HepG2 (cell line): ENCODE data around the gene CFL1. TPM values are rescaled to one million over a fixed set of nuclear protein-coding genes. Genes with fewer than 3 reads are reported as not detected.
A peak's percentile ranks its signal among the peaks of the same experiment; 100 is the strongest.

ENCODE experiments used
- CBX2 ChIP-seq, 2 experiments: fragments of 200-600 bp in 1 of 2; sonication (generic); formaldehyde crosslinking in 1 of 2; IDR thresholded peaks; 2 replicates each; pipeline versions ENCODE4 v1.7.0 to v1.8.1; 2018 to 2022; ENCODE audit warnings: low read depth in 2 of 2, low read length in 1 of 2, mild to moderate bottlenecking in 1 of 2, missing genetic modification reagents in 1 of 2
- CHD4 ChIP-seq: fragments of 200-600 bp; sonication (generic); IDR thresholded peaks from 2 replicates; pipeline ENCODE4 v1.7.0; 2017; ENCODE audit warnings: mild to moderate bottlenecking, low read length, borderline replicate concordance
- GZF1 ChIP-seq: sonication (generic); formaldehyde crosslinking; IDR thresholded peaks from 2 replicates; pipeline ENCODE4 v1.5.1; 2020; ENCODE audit warnings: mild to moderate bottlenecking, missing genetic modification reagents
- MTF2 ChIP-seq: sonication (generic); formaldehyde crosslinking; IDR thresholded peaks from 2 replicates; pipeline ENCODE4 v1.5.0; 2020; ENCODE audit warnings: missing genetic modification reagents, borderline replicate concordance
- NFRKB ChIP-seq: fragments of 450-650 bp; IDR thresholded peaks from 2 replicates; pipeline ENCODE4 v1.6.1; 2017
- NR2F2 ChIP-seq: IDR thresholded peaks from 2 replicates; pipeline ENCODE4 v1.6.1; 2012; ENCODE audit warnings: low read depth, inconsistent platforms, borderline replicate concordance
- ONECUT2 ChIP-seq: sonication (generic); formaldehyde crosslinking; IDR thresholded peaks from 2 replicates; pipeline ENCODE4 v1.4.0; 2020; ENCODE audit warnings: missing genetic modification reagents
- PAWR ChIP-seq: sonication (generic); formaldehyde crosslinking; IDR thresholded peaks from 2 replicates; pipeline ENCODE4 v1.4.0; 2020; ENCODE audit warnings: missing genetic modification reagents, mild to moderate bottlenecking, borderline replicate concordance
- PRDM10 ChIP-seq: sonication (generic); formaldehyde crosslinking; IDR thresholded peaks from 2 replicates; pipeline ENCODE4 v1.4.0; 2020; ENCODE audit warnings: low read depth, missing genetic modification reagents
- PRPF4 ChIP-seq: fragments of 200-400 bp; formaldehyde crosslinking; IDR thresholded peaks from 2 replicates; pipeline ENCODE4 v1.6.1; 2016; ENCODE audit warnings: low read length, low read depth; ENCODE audit not compliant: poor library complexity, severe bottlenecking
- SIX4 ChIP-seq: sonication (generic); formaldehyde crosslinking; IDR thresholded peaks from 2 replicates; pipeline ENCODE4 v1.4.0; 2020; ENCODE audit warnings: missing genetic modification reagents
- SMAD3 ChIP-seq: sonication (generic); formaldehyde crosslinking; IDR thresholded peaks from 2 replicates; pipeline ENCODE4 v1.4.0; 2020; ENCODE audit warnings: missing genetic modification reagents
- TCF12 ChIP-seq, 2 experiments: fragments of 450-650 bp in 1 of 2; sonication (generic) in 1 of 2; formaldehyde crosslinking in 1 of 2; IDR thresholded peaks; 2 replicates each; pipeline versions ENCODE4 v1.6.1 to v1.8.0; 2017 to 2022; ENCODE audit warnings: antibody characterized with exemption in 1 of 2, mild to moderate bottlenecking in 1 of 2, missing genetic modification reagents in 1 of 2, moderate library complexity in 1 of 2
- TGIF2 ChIP-seq: IDR thresholded peaks from 2 replicates; pipeline ENCODE4 v1.6.1; 2016; ENCODE audit warnings: control low read depth, missing compliant biosample characterization
- TP53 ChIP-seq: sonication (generic); formaldehyde crosslinking; conservative IDR thresholded peaks from 2 replicates; pipeline ENCODE4 v1.4.0; 2020; ENCODE audit warnings: missing genetic modification reagents
- ZBTB38 ChIP-seq: sonication (generic); formaldehyde crosslinking; IDR thresholded peaks from 2 replicates; pipeline ENCODE4 v1.5.1; 2020; ENCODE audit warnings: mild to moderate bottlenecking, missing genetic modification reagents
- ZFP1 ChIP-seq: IDR thresholded peaks from 2 replicates; pipeline ENCODE4 v1.6.1; 2016
- ZFP37 ChIP-seq: sonication (generic); formaldehyde crosslinking; IDR thresholded peaks from 2 replicates; pipeline ENCODE4 v1.4.0; 2020; ENCODE audit warnings: missing genetic modification reagents, borderline replicate concordance
- ZNF10 ChIP-seq: sonication (generic); formaldehyde crosslinking; IDR thresholded peaks from 2 replicates; pipeline ENCODE4 v1.4.0; 2020; ENCODE audit warnings: mild to moderate bottlenecking, low read depth, missing genetic modification reagents, borderline replicate concordance
- ZNF138 ChIP-seq: sonication (generic); formaldehyde crosslinking; IDR thresholded peaks from 2 replicates; pipeline ENCODE4 v1.5.0; 2020; ENCODE audit warnings: mild to moderate bottlenecking, low read depth, missing genetic modification reagents
- ZNF264 ChIP-seq: sonication (generic); formaldehyde crosslinking; IDR thresholded peaks from 2 replicates; pipeline ENCODE4 v1.4.0; 2020; ENCODE audit warnings: missing genetic modification reagents
- ZNF282 ChIP-seq: fragments of 450-650 bp; IDR thresholded peaks from 2 replicates; pipeline ENCODE4 v1.6.1; 2018; ENCODE audit not compliant: partially characterized antibody
- ZNF343 ChIP-seq: sonication (generic); formaldehyde crosslinking; IDR thresholded peaks from 2 replicates; pipeline ENCODE4 v1.4.0; 2020; ENCODE audit warnings: mild to moderate bottlenecking, missing genetic modification reagents
- ZNF550 ChIP-seq: sonication (generic); formaldehyde crosslinking; IDR thresholded peaks from 2 replicates; pipeline ENCODE4 v1.4.0; 2020; ENCODE audit warnings: mild to moderate bottlenecking, missing genetic modification reagents, borderline replicate concordance
- ZNF619 ChIP-seq: sonication (generic); formaldehyde crosslinking; IDR thresholded peaks from 2 replicates; pipeline ENCODE4 v1.4.0; 2020; ENCODE audit warnings: mild to moderate bottlenecking, missing genetic modification reagents
- ZNF747 ChIP-seq: sonication (generic); formaldehyde crosslinking; IDR thresholded peaks from 2 replicates; pipeline ENCODE4 v1.8.1; 2023; ENCODE audit warnings: missing genetic modification reagents, mild to moderate bottlenecking, borderline replicate concordance
- ZNF841 ChIP-seq: sonication (generic); formaldehyde crosslinking; IDR thresholded peaks from 2 replicates; pipeline ENCODE4 v1.8.1; 2023; ENCODE audit warnings: missing genetic modification reagents, borderline replicate concordance
- ZSCAN31 ChIP-seq: sonication (generic); formaldehyde crosslinking; IDR thresholded peaks from 2 replicates; pipeline ENCODE4 v1.5.0; 2020; ENCODE audit warnings: low read depth, mild to moderate bottlenecking, missing genetic modification reagents
- polyA plus RNA-seq, 8 experiments: library from polyadenylated mRNA; depleted of rRNA in 3 of 8; stranded (reverse) in 7 of 8; unstranded in 1 of 8; fragments of >200 nt; fragmentation: Illumina TruSeq in 4 of 8; extraction: Trizol in 4 of 8; gene quantifications; 2 replicates each; pipeline versions ENCODE4 v1.2.1 to v1.2.3, GENCODE V29; 2011 to 2016; ENCODE audit warnings: low read depth in 4 of 8, missing spikeins in 1 of 8, mixed read lengths in 1 of 8; ENCODE audit not compliant: insufficient read depth in 1 of 8
- total RNA-seq, 5 experiments: library from RNA; depleted of rRNA; stranded (reverse); fragments of >200 nt; fragmentation: Illumina TruSeq; extraction: Trizol; gene quantifications; 2 replicates each; pipeline ENCODE4 v1.2.3, GENCODE V29; 2016; ENCODE audit warnings: low read depth in 1 of 5

The CFL1 gene
- total and polyA plus RNA-seq, 2 of the 13 experiments (the other 11 are each of a cell fraction or from before 2014, with no cell fraction given), result 379 to 383 TPM

- TF ChIP-seq SMAD3 (peak; percentile 80), ZNF619 (CRISPR knock-in tag) (no peak), ZBTB38 (CRISPR knock-in tag) (peak; percentile 22; the same call in 1 of the 2 replicates), ZFP37 (CRISPR knock-in tag) (no peak), ZNF747 (CRISPR knock-in tag) (peak; percentile 29), PAWR (no peak), GZF1 (CRISPR knock-in tag) (0 out of 2 replicates have a peak, but pooled peaks have one; percentile 58), ZNF264 (CRISPR knock-in tag) (0 out of 2 replicates have a peak, but pooled peaks have one; percentile 63), ZNF10 (CRISPR knock-in tag) (no peak), ZNF138 (CRISPR knock-in tag) (0 out of 2 replicates have a peak, but pooled peaks have one; percentile 56), ZNF550 (CRISPR knock-in tag) (no peak), NR2F2 (no peak), SIX4 (no peak), ZNF841 (CRISPR knock-in tag) (no peak), PRDM10 (CRISPR knock-in tag) (peak; percentile 67; the same call in 1 of the 2 replicates), ZNF343 (CRISPR knock-in tag) (peak; percentile 66; the same call in 1 of the 2 replicates), ONECUT2 (0 out of 2 replicates have a peak, but pooled peaks have one; percentile 24), ZFP1 (CRISPR knock-in tag) (0 out of 2 replicates have a peak, but pooled peaks have one; percentile 64), PRPF4 (no peak), MTF2 (CRISPR knock-in tag) (0 out of 2 replicates have a peak, but pooled peaks have one; percentile 91), ZNF282 (no peak), CHD4 (no peak), NFRKB (no peak), TCF12 (IDR thresholded peaks at IDR 0.05) (no peak), TCF12 (CRISPR knock-in tag; IDR thresholded peaks at IDR 0.05) (peak; percentile 79), CBX2 (IDR thresholded peaks at IDR 0.05; ENCODE audit: low read depth, low read length) (no peak), CBX2 (CRISPR knock-in tag; IDR thresholded peaks at IDR 0.05; ENCODE audit: low read depth) (peak; percentile 12; the same call in 1 of the 2 replicates), TP53 (CRISPR knock-in tag) (0 out of 2 replicates have a peak, but pooled peaks have one; percentile 27), ZSCAN31 (CRISPR knock-in tag) (peak; percentile 76; the same call in 1 of the 2 replicates), TGIF2 (peak; percentile 90)
These were observed 2.5 kb upstream of the CFL1 start, which contains the start of gene MUS81 (continued) for GRCh38 chr11:65860278-65861164.
